HCT116 (cell line): ENCODE measurements around the gene LRP4. TPM values are rescaled to one million over a fixed set of nuclear protein-coding genes. Genes with fewer than 3 reads are reported as not detected.

Source experiments
- ATAC-seq: fragments of 200-7000 bp; cut with Tn5 transposase; 2 replicates; pipeline ENCODE4 v1.9.1; 2020; ENCODE audit warnings: mild to moderate bottlenecking, moderate library complexity
- BruUV-seq: library from RNA; stranded (reverse); fragments of 400-500 nt; replicated peaks from 2 replicates; lab custom pipeline; 2021; lab: Mats Ljungman, UMichigan
- CTCF ChIA-PET: fragments of 300-600 bp; sonication (Branson Sonifier 250); formaldehyde crosslinking; loops from one replicate; lab custom pipeline; 2021; ENCODE audit warnings: antibody characterized with exemption; lab: Charles Lee
- POLR2A ChIA-PET: fragments of 300-600, 350-600 bp; sonication (Branson Sonifier 250); formaldehyde crosslinking; loops from one replicate; lab custom pipeline; 2021; ENCODE audit warnings: antibody characterized with exemption; lab: Charles Lee
- RAD21 ChIA-PET, 2 experiments: fragments of 300-600 bp; sonication (Branson Sonifier 250); formaldehyde crosslinking; loops; one replicate each; lab custom pipeline; 2023; ENCODE audit warnings: low total read pairs in 2 of 2; ENCODE audit not compliant: uncharacterized antibody in 2 of 2, unreplicated experiment in 2 of 2, low non-redundant PET in 1 of 2; lab: Charles Lee
- DNase-seq: peaks from one replicate; pipeline ENCODE4 v3.0.0-alpha.2; 2010; ENCODE audit warnings: low read depth, low spot score
- H2AFZ ChIP-seq: fragments of 200-600 bp; shearing (Covaris generic), sonication (generic); 2 replicates; pipeline ENCODE4 v1.6.1; 2017; ENCODE audit warnings: low read depth, mixed run types, mixed read lengths, antibody characterized with exemption, low read length; ENCODE audit not compliant: poor library complexity, severe bottlenecking
- H3K27ac ChIP-seq: 2 replicates; pipeline ENCODE4 v1.5.1; 2012; ENCODE audit warnings: low read depth, low read length
- H3K27me3 ChIP-seq: fragments of 200-600 bp; sonication (generic); 2 replicates; pipeline ENCODE4 v1.6.1; 2016; ENCODE audit warnings: mixed run types, low read length, mixed read lengths; ENCODE audit not compliant: insufficient read depth
- H3K36me3 ChIP-seq, 2 experiments: fragments of 200-500 bp in 1 of 2; fragments of 200-600 bp in 1 of 2; sonication (Bioruptor generic) in 1 of 2; sonication (generic) in 1 of 2; 2 replicates each; pipeline versions ENCODE4 v1.5.1 to v1.6.1; 2014 to 2016; ENCODE audit warnings: low read length in 2 of 2, inconsistent platforms in 1 of 2, mixed read lengths in 1 of 2, mixed run types in 1 of 2; ENCODE audit not compliant: insufficient read depth in 2 of 2, control insufficient read depth in 1 of 2
- H3K4me1 ChIP-seq, 2 experiments: fragments of 200-600 bp in 1 of 2; sonication (generic) in 1 of 2; 2 replicates each; pipeline versions ENCODE4 v1.5.1 to v1.6.1; 2012 to 2017; ENCODE audit warnings: low read length in 2 of 2, inconsistent platforms in 1 of 2, mild to moderate bottlenecking in 1 of 2, mixed read lengths in 1 of 2, mixed run types in 1 of 2, moderate library complexity in 1 of 2; ENCODE audit not compliant: insufficient read depth in 2 of 2, control insufficient read depth in 1 of 2
- H3K4me2 ChIP-seq: fragments of 200-600 bp; sonication (generic); 2 replicates; pipeline ENCODE4 v1.6.1; 2017; ENCODE audit warnings: mixed run types, low read length, mixed read lengths
- H3K4me3 ChIP-seq, 2 experiments: fragments of 200-600 bp in 1 of 2; sonication (generic) in 1 of 2; replicated peaks in 1 of 2; 2 replicates each; pipeline ENCODE4 v1.5.1; 2011 to 2016; ENCODE audit warnings: low read length in 2 of 2, control low read depth in 1 of 2, low read depth in 1 of 2, mild to moderate bottlenecking in 1 of 2, mixed read lengths in 1 of 2, mixed run types in 1 of 2
- H3K79me2 ChIP-seq: fragments of 200-600 bp; sonication (generic); 2 replicates; pipeline ENCODE4 v1.6.1; 2017; ENCODE audit warnings: mild to moderate bottlenecking, mixed run types, low read length, moderate library complexity, mixed read lengths; ENCODE audit not compliant: insufficient read depth
- H3K9ac ChIP-seq: fragments of 200-600 bp; sonication (generic); 2 replicates; pipeline ENCODE4 v1.6.1; 2016; ENCODE audit warnings: low read length, mixed read lengths
- H3K9me2 ChIP-seq: fragments of 200-600 bp; sonication (generic), shearing (Covaris generic); 2 replicates; pipeline ENCODE4 v1.6.1; 2017; ENCODE audit warnings: mixed run types, mild to moderate bottlenecking, moderate library complexity; ENCODE audit not compliant: insufficient read depth
- H3K9me3 ChIP-seq, 2 experiments: fragments of 200-500 bp in 1 of 2; fragments of 200-600 bp in 1 of 2; sonication (Bioruptor generic) in 1 of 2; sonication (generic) in 1 of 2; 2 replicates each; pipeline ENCODE4 v1.6.1; 2014 to 2017; ENCODE audit warnings: low read length in 2 of 2, mixed read lengths in 2 of 2, inconsistent platforms in 1 of 2, low read depth in 1 of 2, mild to moderate bottlenecking in 1 of 2, mixed run types in 1 of 2, moderate library complexity in 1 of 2; ENCODE audit not compliant: control insufficient read depth in 1 of 2, insufficient read depth in 1 of 2
- H4K20me1 ChIP-seq: fragments of 200-600 bp; sonication (generic), shearing (Covaris generic); 2 replicates; pipeline ENCODE4 v1.6.1; 2017; ENCODE audit warnings: mixed run types, mild to moderate bottlenecking, moderate library complexity; ENCODE audit not compliant: insufficient read depth
- CBX3 ChIP-seq: IDR thresholded peaks from 2 replicates; pipeline ENCODE4 v1.6.1; 2012; ENCODE audit warnings: low read depth
- CEBPB ChIP-seq: IDR thresholded peaks from 2 replicates; pipeline ENCODE4 v1.6.1; 2012; ENCODE audit warnings: low read depth
- POLR2AphosphoS5 ChIP-seq: IDR thresholded peaks from 2 replicates; pipeline ENCODE4 v1.6.1; 2011; ENCODE audit warnings: mild to moderate bottlenecking, low read depth, low read length, moderate library complexity
- SIN3A ChIP-seq: IDR thresholded peaks from 2 replicates; pipeline ENCODE4 v1.6.1; 2012; ENCODE audit warnings: low read depth
- SP1 ChIP-seq: IDR thresholded peaks from 2 replicates; pipeline ENCODE4 v1.6.1; 2012; ENCODE audit warnings: low read depth
- TCF7L2 ChIP-seq: IDR thresholded peaks from 2 replicates; pipeline ENCODE4 v1.7.0; 2011; ENCODE audit warnings: borderline replicate concordance, inconsistent platforms; ENCODE audit not compliant: insufficient read depth, insufficient read length; ENCODE audit errors: extremely low read depth
- YY1 ChIP-seq: IDR thresholded peaks from 2 replicates; pipeline ENCODE4 v1.6.1; 2011; ENCODE audit warnings: low read length, low read depth, moderate library complexity, mild to moderate bottlenecking; ENCODE audit not compliant: insufficient replicate concordance; ENCODE audit errors: extremely low read depth
- ZFX ChIP-seq: fragments of 450-650 bp; IDR thresholded peaks from 2 replicates; pipeline ENCODE4 v1.6.1; 2017
- ZNF274 ChIP-seq: fragments of 200-500 bp; sonication (Bioruptor generic); IDR thresholded peaks from 2 replicates; pipeline ENCODE4 v1.6.1; 2014; ENCODE audit warnings: mild to moderate bottlenecking, low read depth, low read length, inconsistent platforms
- intact Hi-C: fragments of 100-400 bp; cut with micrococcal nuclease; formaldehyde crosslinking; loops from 2 replicates; pipeline ENCODE4 v1.10.0; 2022
- total RNA-seq: library from RNA; stranded (reverse); gene quantifications from one replicate; pipeline ENCODE4 v1.2.1, GENCODE V29; 2021; ENCODE audit not compliant: unreplicated experiment
- TF ChIP-seq, protein P1 (sequence below): IDR thresholded peaks from 2 replicates; pipeline ENCODE4 v1.6.1; 2012
- TF ChIP-seq, protein P2 (sequence below): IDR thresholded peaks from 2 replicates; pipeline ENCODE4 v1.6.1; 2012
- TF ChIP-seq, protein P3 (sequence below): IDR thresholded peaks from 2 replicates; pipeline ENCODE4 v1.6.1; 2012; ENCODE audit warnings: low read depth

Gene LRP4
- total RNA-seq, 1 experiment from 2014 or later, result 7.4 TPM

DNA sequence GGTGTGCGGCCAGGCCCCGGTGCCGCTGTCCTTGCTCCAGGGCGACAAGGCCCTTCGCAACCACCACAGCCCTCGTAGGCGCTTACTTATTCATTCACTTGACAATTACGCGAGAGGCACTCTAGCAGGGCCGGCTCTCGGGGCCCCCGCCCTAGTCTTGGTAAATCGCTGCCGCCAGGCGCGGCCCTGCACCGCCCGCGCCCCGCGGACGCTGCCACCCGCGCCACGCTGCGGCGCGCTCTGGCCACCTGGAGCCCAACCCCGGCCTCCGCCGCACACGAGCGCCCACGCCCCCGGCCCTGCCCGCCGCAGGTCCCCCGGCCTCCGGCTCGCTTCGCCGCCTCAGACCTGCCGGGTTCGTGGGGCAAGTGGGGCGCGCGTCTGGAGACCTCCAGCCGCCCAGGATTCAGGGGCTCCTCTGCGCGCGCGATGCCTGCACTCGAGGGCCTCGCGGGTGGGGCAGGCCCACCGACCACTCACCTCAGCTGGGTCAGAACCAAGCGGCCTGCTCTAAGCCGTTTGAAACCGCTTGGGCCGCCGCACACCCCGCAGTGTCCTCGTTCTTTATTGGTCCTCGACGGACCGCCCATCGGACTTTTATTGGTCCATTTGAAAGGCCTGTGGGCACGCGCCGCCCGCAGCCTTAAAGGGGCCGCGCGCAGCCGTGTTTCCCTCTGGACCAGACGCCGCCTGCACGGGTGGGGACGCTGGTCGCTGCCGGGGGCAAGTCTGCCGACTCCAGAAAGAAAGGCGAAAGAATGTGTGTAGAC is 72.4 kb downstream of the LRP4 start, which contains the start of gene CKAP5:
Gene CKAP5 (minus strand): TSS at position 541 of the 770 bp plus-strand sequence. CDS start 25,049 bp downstream, outside the sequence.
- CTCF ChIA-PET, result no interaction called here
- Histone ChIP-seq H3K36me3 (peaks cover 0 to 2% of the 10 kb centered on the region in 2 experiments; a peak in 1 of 4 replicates), H3K27me3 (no peaks in the 10 kb centered on the region), H3K9me2 (no peaks in the 10 kb centered on the region), H3K27ac (peak within 1 kb of the TSS; percentile 86), H3K9ac (peak within 1 kb of the TSS; percentile 91), H3K9me3 (no peaks in the 10 kb centered on the region), H4K20me1 (no peaks in the 10 kb centered on the region), H3K4me2 (peak within 1 kb of the TSS; percentile 81), H2AFZ (peak within 1 kb of the TSS; percentile 45), H3K79me2 (peaks cover 52% of the 10 kb centered on the region), H3K4me1 (peaks cover 13 to 16% of the 10 kb centered on the region in 2 experiments; a peak in 2 of 4 replicates), H3K4me3 (peak within 1 kb of the TSS; percentile 58 to 96)
- RAD21 ChIA-PET, result no interaction called here
- POLR2A ChIA-PET, result no interaction called here
- DNase-seq, result peak; percentile 73
- ATAC-seq, result peak; percentile 91
- intact Hi-C loops, result no loop called here
- no TSS peak for BruUV-seq
- TF ChIP-seq YY1 (no peak), ZNF274 (no peak), ZFX (peak; percentile 98), TCF7L2 (peak; percentile 90), SIN3A (peak; percentile 80), CBX3 (0 out of 2 replicates have a peak, but pooled peaks have one; percentile 8), POLR2AphosphoS5 (peak; percentile 84), SP1 (peak; percentile 99), CEBPB (no peak)
- TF ChIP-seq, protein P1, sequence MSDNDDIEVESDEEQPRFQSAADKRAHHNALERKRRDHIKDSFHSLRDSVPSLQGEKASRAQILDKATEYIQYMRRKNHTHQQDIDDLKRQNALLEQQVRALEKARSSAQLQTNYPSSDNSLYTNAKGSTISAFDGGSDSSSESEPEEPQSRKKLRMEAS, result peak; percentile 91
- TF ChIP-seq, protein P2, sequence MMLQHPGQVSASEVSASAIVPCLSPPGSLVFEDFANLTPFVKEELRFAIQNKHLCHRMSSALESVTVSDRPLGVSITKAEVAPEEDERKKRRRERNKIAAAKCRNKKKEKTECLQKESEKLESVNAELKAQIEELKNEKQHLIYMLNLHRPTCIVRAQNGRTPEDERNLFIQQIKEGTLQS, result no peak
- TF ChIP-seq, protein P3, sequence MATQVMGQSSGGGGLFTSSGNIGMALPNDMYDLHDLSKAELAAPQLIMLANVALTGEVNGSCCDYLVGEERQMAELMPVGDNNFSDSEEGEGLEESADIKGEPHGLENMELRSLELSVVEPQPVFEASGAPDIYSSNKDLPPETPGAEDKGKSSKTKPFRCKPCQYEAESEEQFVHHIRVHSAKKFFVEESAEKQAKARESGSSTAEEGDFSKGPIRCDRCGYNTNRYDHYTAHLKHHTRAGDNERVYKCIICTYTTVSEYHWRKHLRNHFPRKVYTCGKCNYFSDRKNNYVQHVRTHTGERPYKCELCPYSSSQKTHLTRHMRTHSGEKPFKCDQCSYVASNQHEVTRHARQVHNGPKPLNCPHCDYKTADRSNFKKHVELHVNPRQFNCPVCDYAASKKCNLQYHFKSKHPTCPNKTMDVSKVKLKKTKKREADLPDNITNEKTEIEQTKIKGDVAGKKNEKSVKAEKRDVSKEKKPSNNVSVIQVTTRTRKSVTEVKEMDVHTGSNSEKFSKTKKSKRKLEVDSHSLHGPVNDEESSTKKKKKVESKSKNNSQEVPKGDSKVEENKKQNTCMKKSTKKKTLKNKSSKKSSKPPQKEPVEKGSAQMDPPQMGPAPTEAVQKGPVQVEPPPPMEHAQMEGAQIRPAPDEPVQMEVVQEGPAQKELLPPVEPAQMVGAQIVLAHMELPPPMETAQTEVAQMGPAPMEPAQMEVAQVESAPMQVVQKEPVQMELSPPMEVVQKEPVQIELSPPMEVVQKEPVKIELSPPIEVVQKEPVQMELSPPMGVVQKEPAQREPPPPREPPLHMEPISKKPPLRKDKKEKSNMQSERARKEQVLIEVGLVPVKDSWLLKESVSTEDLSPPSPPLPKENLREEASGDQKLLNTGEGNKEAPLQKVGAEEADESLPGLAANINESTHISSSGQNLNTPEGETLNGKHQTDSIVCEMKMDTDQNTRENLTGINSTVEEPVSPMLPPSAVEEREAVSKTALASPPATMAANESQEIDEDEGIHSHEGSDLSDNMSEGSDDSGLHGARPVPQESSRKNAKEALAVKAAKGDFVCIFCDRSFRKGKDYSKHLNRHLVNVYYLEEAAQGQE, result no peak
